Measurements from ENCODE around the gene ICE2.

The ICE2 gene

GRCh38 chr15:60428935-60429334, 50.0 kb downstream of the ICE2 start:
- TF ChIP-seq, protein P1, sequence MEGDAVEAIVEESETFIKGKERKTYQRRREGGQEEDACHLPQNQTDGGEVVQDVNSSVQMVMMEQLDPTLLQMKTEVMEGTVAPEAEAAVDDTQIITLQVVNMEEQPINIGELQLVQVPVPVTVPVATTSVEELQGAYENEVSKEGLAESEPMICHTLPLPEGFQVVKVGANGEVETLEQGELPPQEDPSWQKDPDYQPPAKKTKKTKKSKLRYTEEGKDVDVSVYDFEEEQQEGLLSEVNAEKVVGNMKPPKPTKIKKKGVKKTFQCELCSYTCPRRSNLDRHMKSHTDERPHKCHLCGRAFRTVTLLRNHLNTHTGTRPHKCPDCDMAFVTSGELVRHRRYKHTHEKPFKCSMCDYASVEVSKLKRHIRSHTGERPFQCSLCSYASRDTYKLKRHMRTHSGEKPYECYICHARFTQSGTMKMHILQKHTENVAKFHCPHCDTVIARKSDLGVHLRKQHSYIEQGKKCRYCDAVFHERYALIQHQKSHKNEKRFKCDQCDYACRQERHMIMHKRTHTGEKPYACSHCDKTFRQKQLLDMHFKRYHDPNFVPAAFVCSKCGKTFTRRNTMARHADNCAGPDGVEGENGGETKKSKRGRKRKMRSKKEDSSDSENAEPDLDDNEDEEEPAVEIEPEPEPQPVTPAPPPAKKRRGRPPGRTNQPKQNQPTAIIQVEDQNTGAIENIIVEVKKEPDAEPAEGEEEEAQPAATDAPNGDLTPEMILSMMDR (IDR thresholded peaks at IDR 0.05; ENCODE audit: borderline replicate concordance, insufficient read depth, low read depth, low read length): no peak

DNA sequence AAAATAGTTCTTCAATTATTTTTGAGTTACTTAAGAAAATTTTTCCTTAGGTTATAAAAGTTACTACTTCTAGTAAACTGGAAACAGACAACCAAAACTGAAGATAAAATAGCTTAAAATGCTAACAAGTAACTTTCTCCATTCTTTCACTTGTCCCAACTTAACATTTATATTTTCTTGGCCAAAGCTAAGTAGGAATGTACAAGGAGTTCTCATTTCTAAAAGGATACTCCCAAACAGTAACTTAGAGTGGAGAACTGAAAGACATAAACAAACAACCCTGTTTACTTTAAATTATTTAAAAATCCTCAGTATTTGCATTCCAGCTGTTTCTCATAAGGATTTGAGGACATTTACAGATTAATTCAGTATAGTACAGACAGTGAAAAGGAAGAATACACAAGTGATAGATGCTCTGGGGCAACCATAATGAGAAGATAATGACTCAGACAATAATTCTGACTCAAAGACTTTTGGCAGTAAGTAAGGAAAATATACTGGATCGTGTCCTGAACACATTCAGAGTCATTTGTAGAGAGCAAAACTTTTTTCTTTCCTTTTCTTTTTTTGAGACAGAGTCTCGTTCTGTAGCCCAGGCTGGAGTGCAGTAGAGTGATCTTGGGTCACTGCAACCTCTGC, 52.0 kb downstream of the ICE2 start:
- no peak overlapping the region for H3K4me3 ChIP-seq (ENCODE audit: low read depth, low read length)
- TF ChIP-seq, protein P1 (IDR thresholded peaks at IDR 0.05; ENCODE audit: borderline replicate concordance, insufficient read depth, low read depth, low read length): no peak

More at GRCh38 chr15:60428935-60429334, 50.0 kb downstream of the ICE2 start:
- no peak overlapping the region for H3K4me3 ChIP-seq (ENCODE audit: low read depth, low read length)

DNA sequence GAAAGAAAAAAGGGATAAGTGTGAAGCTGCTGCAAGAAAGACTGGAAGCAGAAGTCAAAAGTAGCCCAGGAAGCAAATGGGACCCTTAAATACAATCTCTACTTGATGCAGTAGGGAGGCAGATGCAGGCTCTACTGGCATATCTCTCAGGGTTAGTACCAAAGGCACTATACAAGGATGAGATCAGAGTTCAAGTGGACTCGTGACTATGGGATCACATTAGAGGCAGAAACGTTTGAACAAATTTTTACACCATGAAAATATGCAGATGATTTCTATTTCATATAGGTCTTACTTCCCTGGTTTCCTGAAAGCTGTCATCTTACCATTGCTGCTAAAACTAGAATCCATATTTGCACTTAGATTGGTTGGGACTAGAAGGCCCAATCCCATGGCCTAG, 53.5 kb downstream of the ICE2 start:
- H3K4me3 ChIP-seq (ENCODE audit: low read depth, low read length): no peak overlapping the region

DNA sequence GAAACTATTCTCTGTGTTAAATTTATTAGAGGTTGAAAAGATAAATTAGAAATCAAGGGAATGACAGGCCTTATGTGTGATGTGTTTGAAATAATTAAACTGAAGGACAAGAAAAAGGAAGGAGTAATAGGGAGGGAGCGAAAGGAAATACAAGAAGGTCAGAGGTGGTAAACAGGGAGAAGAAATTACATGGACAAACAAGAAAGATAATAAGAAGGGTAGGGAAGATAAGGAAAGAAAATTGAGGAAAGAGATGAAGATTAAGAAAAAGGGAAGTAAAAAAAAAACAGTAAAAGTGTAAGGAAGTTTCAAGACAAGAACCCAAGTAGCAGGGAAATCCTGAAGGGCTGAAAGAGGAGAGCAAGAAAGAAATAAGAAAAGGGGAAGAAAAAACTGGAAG, 54.9 kb downstream of the ICE2 start:
- no peak overlapping the region for H3K4me3 ChIP-seq (ENCODE audit: low read depth, low read length)
- TF ChIP-seq, protein P1 (IDR thresholded peaks at IDR 0.05; ENCODE audit: borderline replicate concordance, insufficient read depth, low read depth, low read length): no peak

More for the DNA sequence above, 53.5 kb downstream of the ICE2 start:
- TF ChIP-seq, protein P1 (IDR thresholded peaks at IDR 0.05; ENCODE audit: borderline replicate concordance, insufficient read depth, low read depth, low read length): no peak

DNA sequence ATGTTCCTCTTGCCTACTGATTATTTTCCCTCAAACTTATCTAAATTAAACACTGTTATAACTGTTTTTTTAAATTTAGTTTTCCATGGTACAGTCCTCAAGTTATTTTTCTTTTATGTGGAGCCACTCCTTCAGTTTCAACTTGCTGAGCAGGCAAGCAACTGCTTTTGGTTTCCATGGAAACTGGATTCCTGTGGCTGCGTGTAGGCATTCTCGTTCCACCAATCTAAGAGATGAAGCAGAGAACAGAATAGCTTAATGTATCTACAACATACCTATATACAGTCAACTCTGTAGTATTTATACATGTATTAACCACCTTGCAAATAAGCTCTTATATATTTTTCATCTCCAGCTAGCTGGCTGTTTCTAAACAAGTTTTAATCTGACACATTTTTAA, 55.4 kb downstream of the ICE2 start:
- TF ChIP-seq, protein P1 (IDR thresholded peaks at IDR 0.05; ENCODE audit: borderline replicate concordance, insufficient read depth, low read depth, low read length): no peak
- H3K4me3 ChIP-seq (ENCODE audit: low read depth, low read length): no peak overlapping the region

GRCh38 chr15:60421544-60421943, 57.4 kb downstream of the ICE2 start:
- TF ChIP-seq, protein P1 (IDR thresholded peaks at IDR 0.05; ENCODE audit: borderline replicate concordance, insufficient read depth, low read depth, low read length): no peak
- H3K4me3 ChIP-seq (ENCODE audit: low read depth, low read length): no peak overlapping the region

DNA sequence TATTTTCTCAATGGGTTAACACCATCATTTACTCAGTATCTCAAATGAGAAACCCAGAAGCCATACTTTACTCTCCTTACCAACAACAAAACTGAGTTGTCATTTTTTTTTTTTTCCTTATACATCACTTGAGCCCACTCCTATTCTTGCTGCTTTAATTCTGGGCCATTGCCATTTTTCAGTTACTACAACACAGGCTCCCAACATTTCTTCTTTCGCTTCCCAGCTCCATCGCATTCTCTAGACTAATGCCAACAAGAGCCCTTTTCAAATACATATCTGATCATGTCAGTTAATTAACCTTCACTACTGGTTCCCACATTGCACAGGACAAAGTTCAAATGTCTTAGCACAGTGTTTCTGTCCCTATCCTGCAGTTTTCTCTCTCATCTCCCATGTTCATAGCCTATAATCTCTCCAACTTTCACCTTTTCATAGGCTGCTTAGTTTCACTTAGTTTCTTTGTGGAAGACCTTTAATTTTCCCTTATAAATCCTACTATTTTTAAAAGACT, 58.7 kb downstream of the ICE2 start:
- TF ChIP-seq, protein P1 (IDR thresholded peaks at IDR 0.05; ENCODE audit: borderline replicate concordance, insufficient read depth, low read depth, low read length): no peak
- H3K4me3 ChIP-seq (ENCODE audit: low read depth, low read length): no peak overlapping the region
